GM21360 (cell line): Measurements from ENCODE around the gene MED12L.

Experiments
- ATAC-seq: cut with Tn5 transposase; IDR thresholded peaks from one replicate; pipeline ENCODE4 v1.9.1; 2021; ENCODE audit warnings: mild to moderate bottlenecking, moderate library complexity; ENCODE audit not compliant: unreplicated experiment

The MED12L gene

DNA sequence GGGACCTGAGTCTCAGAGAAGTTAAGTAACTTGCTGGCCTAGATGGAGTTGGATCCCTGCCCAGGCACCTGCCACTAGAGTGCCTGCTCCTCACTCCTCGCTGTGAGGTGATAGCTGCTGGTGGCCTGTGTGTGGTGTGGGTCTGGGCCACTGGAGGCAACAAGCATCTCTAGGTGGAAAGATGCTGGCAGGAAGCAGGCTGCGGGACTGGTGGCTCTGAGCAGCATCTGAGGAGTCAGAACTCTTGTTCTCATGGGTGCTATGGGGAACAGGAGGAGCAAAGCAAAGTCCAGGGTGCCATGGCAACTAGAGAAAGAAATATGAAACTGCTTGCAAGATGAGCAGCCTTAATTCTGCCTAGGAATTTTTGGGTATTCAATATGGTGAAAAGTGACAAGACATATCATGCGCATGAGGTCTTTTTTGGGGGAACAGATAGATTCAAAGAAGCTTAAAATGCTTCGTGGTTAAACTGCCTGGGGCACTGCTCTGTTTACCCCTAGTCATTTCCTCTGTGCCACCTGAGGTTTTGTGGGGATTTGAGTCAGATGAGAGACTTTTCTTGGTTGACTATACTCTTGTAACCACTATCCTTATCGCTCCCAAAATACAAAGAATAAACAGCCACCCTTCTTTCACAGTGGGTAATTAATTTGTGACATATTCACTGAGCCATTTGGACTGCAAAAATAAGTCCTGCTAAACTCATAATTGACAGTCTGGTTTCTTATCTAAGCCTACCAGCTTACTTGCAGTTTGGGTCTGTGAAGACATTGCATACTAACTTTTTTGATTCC lies 50.3 kb downstream of the MED12L start:
- ATAC-seq: no peak

DNA sequence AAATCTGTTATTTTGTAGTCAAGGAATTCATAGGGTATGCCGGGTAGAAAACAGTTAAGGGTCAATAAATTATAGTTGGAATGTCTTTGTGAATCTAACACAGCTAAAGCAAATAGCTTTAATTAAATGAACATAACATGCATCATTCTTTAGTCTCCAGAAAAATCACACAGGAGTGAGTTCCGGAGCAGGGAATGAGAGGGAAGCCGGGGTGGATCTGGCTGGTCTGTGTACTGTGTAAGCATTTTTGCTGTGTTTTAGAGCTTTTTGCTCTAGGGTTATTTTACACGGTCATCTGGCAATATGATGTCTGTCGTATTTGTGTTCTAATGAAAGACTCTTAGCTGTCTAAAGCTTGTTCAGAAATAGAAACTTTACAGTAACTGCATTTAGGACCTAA lies 57.5 kb downstream of the MED12L start:
- no peak for ATAC-seq

DNA sequence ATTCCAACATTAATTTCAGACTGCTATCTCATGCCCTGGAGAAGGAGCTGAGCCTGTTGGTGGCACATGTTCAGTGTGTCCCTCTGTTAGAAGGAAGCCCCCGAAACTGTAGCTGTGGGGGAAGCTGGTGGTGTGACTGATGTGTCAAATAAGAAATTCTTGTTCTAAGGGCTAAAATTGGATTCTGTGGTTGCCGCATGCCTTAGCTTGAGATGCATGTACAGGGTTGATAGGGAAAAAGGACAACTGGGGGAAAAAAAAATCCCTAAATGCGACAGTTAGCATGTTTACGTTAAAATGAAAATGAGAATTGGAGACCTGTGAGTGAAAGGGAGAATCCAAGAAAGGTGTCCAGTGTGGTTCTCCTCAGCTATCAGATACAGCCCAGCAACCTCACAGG lies 58.6 kb downstream of the MED12L start:
- no peak for ATAC-seq

DNA sequence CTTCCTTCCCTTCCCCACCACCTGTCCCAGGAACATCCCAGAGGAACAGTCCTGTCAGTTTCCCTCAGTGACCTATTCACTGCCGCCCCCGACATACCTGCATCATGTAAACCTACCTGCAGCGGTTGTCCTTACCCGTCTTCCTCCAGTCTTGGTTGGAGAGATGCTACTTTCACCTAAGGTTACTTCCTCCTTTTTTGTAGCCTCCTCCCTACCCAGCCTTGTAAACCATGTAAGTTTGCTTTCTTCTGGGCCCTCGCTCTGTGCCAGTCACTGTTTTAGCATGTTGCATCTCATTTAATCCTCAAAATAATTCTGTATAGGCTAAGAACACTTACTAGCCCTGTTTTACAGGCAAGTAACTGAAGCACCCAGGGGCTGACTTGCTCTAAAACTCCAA lies 59.3 kb downstream of the MED12L start:
- ATAC-seq: no peak

DNA sequence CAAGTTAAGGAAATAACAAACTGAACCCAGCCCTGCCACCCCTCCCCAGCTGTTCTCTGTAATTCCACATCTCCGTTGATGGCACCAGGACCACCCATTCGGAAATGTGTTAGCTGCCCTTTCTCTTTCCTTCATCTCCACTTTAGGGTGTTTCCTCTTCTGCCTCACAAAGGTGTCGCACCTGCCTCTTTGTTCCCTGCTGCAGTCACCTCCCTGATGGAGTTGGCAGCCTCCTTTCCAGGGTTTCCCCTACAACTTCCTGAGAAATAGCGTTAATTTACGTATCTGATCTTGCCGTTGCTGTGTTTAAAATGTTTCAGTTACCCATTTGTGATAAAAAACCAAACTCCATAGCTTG lies 60.2 kb downstream of the MED12L start:
- ATAC-seq: no peak

DNA sequence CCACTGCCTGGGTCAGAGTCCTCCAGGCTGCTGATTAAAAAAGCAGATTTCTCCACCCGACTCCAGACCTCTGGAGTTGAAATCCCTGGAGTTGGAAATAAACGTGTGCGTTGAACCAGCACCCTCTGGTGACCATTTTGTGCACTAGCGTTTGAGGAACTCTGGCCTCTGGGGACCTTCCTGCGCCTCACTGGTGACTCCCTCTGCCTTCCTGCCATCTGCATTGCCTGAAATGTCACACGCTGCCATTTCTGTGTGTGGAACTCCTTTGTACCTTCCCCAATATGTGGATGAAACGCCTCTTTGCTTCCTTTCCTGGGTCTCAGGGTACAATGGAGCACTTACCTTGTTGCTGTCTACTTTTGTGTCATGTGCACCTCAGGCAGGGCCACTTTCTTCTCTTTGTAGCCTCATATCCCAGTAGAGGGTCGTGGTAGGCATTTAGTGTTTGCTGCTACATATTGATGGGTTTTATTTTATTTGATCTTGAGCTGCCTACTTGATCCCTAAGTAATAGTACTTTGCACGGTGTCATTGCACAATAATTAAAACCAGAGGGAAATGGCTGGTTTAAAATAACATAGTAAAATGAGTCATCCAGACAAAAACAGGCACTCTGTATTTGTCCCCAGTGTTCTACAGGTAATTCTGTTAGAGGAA lies 60.7 kb downstream of the MED12L start:
- peak; percentile 88 for ATAC-seq

DNA sequence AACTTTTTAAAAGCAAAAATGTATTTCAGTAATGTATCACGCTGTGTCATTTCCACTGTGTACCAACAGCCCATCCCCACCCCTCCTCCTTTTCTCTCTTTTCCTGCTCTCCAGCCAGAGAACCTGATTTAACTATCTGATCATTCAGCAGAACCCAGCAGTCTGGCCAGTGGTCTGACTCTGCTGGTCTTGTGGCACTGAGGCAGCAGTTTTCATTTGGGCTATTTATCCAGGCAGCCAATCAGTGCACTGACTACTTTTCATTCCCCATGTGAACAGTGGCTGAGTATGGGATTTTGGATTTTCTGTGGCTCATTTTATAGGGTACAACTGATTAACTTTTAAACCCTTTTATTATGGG lies 61.2 kb downstream of the MED12L start:
- no peak for ATAC-seq

DNA sequence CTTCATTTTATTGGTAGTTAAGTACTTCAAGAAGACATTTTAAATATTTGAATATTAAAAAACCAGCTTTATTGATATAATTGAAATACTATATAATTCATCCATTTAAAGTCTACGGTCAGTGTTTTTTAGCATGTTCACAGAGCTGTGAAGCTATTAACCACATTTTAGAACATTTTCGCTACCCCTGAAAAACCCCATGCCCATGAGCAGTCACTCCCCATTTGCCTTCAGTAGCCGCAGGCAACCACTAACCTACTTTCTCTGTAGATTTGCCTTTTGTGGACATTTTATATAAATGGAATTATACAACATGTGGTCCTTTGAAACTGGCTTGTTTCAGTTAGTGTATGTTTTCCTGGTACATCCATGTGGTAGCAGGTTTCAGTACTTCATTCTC lies 61.8 kb downstream of the MED12L start:
- ATAC-seq: no peak

DNA sequence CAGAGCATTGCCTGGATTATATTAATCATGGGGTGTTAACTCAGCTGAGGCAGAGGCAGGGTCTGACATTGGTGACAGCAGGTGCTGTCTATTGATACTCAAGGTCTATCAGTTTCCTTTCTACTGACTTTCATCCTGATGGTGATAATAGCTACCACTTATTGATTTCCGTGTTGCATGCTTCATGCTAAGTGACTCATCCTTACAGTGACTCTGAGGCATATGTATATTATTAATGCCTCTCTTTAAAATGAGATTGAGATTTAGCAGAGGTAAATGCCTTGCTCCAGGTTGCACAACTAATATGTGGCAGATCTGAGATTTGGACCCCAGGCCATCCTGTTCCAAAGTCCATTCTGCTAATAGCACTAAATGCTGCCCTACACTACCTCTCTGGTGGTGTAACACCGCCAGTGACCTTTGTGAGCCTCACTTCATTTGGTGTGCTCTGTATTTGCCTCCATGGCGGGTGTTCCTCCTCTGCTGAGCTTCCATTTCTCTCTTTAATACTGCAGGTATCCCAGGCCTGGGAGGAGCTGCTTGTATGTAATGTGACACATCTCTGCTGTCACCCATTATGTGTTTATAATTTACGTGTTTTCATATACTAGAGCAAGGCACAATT lies 67.1 kb downstream of the MED12L start:
- no peak for ATAC-seq

DNA sequence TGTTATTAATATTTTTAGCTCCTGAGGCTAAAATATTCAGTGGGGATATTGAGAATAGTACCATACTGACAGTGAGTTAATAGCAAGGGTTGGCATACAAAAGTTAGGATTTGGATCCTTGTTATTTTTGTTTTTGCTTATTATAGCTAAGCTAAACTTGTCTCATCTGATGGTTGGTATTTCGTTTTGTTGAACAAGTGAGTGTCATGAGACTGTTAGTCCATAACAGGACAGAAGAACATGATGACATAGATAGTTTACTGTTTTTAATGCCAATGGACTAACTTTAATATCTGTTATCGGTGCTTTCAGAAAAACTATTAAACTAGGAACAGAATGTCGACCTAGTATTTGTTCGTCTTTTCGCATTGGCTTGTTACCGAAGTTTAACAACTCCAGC lies 69.1 kb downstream of the MED12L start:
- no peak for ATAC-seq

DNA sequence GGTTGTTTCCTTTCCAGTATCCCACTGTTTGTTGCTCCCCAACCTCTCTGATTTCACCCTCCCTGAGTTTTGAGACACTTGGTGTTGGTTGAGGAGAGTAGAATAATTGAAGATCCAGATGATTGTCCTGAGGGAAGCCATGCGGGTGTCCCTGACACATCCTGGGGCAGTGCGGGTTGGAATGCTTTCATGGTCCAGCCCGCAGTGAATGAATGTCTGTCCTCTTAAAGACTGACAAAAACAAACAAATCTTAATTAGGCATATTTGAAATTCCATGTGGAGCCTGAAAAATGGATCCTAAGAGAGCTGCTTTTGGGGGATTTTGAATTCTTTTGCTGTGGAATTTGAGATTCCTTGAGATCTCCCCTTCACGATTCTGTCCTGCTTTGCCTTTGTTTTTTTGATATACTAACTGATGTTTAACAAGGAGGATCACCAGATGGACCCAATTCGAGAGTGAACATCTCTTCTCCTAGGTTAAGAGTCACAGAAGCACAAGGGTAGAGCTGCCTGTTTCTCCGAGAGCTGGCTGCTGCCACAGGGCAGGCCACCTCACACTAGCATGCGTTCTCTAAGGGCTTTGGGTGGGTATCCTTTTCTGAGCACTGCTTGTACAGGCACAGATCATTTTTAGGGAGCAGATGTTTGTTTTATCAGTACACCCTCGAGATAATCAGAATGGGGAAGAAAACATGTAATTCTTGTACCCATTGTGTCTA lies 70.1 kb downstream of the MED12L start:
- no peak for ATAC-seq

DNA sequence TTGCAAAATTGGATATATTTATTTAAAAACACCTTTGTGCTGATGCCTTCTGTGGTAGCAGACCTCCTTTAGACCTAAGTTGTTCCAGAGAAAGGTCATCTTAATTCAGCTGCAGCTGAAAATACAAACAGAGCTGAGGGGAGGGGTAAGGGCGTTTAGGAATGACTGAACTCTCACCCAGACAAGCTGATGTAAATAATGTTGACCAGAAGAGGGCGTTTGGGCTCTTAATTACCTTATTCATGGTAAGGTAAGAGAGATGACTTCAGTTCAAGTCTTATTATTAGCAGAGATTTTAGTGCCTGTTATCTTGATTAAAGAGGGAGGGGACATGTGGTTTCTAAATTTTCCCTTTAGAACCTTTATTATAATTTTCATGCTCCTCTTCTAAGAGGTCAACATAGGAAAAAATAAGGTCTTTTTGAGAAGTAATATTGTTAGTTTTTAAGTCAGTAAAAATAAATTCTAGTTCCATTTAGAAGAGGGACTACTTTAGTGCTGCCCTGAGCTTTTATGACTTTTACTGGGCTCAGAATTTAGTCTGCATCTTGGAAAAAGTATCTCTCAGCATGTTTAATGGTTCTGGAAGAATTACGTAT lies 71.3 kb downstream of the MED12L start:
- peak; percentile 75 for ATAC-seq

DNA sequence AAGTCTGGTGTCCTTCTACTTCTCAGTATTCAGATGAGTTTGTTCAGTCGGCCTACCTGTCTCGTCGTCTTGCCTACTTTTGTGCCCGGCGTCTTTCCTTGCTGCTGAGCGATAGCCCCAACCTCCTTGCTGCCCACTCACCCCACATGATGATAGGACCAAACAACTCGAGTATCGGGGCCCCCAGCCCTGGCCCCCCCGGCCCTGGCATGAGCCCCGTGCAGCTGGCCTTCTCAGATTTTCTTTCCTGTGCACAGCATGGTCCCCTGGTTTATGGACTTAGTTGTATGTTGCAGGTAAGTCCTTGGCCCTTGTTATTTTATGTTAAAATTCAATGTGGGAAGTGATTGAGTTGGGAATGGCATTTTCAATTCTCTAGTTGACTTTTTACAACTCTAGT lies 74.3 kb downstream of the MED12L start:
- ATAC-seq: no peak

DNA sequence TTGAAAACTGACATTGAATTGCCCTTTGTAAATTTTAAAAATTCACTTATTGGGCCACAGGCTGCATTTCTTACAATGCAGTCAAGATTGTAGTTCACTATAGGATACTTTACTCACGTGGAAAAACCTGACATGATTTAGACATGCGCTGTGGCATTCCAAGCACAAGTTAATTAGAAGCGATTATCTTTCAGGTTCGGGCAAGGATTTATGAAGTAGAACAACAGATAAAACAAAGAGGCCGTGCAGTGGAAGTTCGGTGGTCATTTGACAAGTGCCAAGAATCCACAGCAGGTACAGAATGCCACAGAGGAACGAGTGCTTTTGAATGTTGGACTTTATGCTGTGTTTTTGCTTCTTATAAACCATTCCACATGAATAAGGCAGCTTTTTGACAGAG lies 79.8 kb downstream of the MED12L start:
- no peak for ATAC-seq

DNA sequence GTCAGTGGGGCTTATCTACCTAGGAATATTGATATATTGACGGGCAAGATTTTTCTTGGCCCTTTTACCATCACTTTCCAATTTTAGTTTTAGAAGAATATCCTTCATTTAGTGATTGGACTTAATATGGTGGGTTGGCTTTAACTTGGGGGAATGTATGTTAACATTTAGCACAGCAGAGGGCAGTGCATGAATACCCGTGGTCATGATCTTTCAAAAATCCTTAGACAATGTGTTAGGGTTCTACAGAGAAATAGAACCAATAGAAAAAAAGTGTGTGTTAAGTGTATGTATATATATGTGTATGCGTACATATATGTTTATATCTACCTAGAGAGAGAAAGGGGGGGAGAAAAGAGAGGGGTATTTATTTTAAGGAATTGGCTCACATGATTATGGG lies 80.7 kb downstream of the MED12L start:
- no peak for ATAC-seq

DNA sequence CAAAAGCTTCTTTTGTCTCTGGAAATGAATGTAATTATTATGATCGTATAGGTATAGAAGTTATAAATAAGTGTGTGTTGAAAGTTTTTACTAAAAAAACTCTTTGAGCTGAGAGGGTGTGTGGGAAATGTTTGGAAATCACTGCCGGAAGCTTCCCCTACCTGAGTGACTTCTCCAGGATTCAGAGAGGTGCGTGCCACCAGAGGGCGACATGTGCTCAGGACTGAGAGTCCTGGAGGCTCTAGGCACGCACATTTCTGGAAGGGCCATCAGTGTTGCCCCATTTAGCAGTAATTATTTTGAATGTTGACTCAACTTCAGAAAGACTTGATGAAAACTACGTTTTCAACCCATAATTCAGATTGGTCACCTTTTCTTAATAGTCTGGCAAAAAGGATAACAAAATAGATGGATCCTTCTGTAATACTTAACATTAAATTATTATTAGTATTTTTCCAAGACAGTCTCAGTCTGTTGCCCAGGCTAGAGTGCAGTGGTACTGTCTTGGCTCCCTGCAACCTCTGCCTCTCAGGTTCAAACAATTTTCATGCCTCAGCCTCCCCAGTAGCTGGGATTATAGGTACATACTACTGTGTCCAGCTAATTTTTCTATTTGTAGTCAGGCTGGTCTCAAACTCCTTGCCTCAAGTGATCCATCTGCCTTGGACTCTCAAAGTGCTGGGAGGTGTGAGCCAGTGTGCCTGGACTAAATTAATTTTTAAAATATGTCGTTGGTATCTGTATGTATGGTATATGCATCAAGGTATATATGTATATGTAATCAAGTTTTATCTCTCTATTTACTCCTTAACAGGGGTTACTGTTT lies 83.0 kb downstream of the MED12L start:
- ATAC-seq: peak; percentile 46

DNA sequence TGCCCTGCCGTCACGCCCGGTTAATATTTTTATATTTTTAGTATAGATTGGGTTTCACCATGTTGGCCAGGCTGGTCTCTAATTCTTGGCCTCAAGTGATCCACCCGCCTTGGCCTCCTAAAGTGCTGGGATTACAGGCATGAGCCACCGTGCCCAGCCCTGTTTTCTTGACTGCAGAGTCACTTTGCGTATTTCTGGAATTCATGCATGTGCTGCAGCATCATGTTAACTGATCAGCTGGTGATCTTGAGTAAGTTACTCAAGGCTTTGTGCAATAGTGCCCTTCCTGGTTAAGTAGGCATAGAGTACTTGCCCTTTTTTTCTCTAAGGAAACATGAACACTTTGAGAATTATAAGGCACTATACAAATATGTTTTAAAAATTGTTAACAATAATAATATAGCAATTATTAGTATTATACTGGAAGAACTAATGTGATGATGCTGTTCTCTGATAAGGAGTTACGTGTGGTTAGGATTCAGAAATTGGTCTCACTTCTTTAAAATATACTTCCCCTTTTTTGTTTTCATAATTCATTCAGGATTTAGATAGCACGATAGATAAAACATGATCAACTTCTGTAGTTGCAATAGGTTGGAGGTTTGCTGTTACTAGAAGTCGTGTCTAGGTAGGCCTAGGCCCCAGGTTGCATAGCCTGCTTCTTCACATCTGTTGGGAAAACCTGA lies 83.9 kb downstream of the MED12L start:
- ATAC-seq: peak; percentile 52

DNA sequence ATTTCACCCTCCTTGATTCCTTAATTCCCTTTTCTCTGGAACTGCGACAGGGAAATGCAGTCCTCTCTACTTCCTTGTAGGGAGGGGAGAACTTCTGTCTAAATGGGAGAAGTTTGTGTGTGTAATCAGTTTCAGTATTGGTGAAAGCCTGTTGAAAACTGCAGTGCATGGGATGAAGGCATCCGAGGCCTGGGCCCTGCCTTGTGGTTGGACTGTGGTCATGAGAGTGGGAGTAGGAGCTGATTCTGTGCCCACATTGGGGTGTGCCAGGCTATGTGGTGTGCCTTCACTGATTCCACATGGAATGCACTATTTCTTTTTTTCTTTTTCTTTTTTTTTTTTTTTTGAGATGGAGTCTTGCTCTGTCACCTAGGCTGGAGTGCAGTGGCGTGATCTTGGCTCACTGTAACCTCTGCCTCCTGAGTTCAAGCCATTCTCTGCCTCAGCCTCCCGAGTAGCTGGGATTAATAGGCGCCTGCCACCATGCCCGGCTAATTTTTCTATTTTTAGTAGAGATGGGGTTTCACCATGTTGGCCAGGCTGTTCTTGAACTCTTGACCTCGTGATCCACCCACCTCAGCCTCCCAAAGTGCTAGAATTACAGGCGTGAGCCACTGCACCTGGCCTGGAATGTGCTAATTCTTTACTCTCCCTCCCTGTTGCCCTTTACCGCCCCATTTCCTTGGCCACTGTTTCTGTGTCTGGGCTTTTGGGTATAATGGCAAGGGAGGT lies 84.7 kb downstream of the MED12L start:
- peak; percentile 37 for ATAC-seq

DNA sequence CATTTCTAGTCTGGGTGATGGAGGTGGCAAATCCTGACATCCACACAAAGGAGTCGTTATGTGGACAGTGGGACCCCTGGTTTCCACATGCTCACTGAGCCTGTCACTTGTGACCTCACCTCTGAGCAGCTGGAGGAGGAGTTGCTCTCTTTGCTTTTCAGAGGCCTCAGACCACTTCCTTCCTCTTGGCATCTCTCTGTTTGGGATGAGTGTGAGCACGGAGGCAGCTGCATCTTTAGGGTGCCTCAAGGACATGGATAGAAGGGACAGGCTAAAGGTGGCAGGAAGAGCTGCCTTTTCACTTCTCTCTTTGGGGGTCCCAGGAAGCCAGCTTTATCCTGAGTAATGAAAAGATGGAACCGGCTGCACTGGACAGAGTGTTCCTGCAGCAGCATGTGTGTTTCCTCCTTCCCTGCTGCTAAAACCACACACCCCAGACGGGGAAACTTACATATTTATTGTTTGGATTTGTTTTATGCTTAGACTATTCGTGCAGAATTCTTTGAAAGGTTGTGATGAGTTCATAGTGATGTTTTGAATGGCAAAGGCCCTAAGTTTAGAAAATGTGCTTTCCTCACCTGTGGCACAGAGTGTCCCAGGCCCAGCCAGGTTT lies 85.8 kb downstream of the MED12L start:
- ATAC-seq: peak; percentile 54
